ENCODE data around the gene MFSD2A. TPM values are rescaled to one million over a fixed set of nuclear protein-coding genes. Genes with fewer than 3 reads are reported as not detected.
"Not testable (repeated sequence)": the region's sequence is repeated elsewhere in the genome, so short reads cannot be mapped to it uniquely, and the experiment has no call there.

The MFSD2A gene
- total RNA-seq, 1 experiment from 2014 or later = 8.0 TPM

- BruUV-seq (replicated peaks) = no TSS peak
- no peak overlapping the region for H3K4me3 ChIP-seq (replicated peaks in 1 of 2; ENCODE audit: low read depth in 1 of 2, low read length in 2 of 2)
- H3K9me2 ChIP-seq (ENCODE audit: insufficient read depth) = no peaks in the 10 kb centered on the region
- H3K9ac ChIP-seq (ENCODE audit: low read length) = no peak overlapping the region
- ATAC-seq = no peak
- no peak overlapping the region for H3K27ac ChIP-seq (ENCODE audit: low read depth, low read length)
- H3K36me3 ChIP-seq (ENCODE audit: control insufficient read depth in 1 of 2, insufficient read depth in 2 of 2, low read length in 2 of 2) = no peaks in the 10 kb centered on the region
- H3K4me1 ChIP-seq (ENCODE audit: control insufficient read depth in 1 of 2, insufficient read depth in 2 of 2, low read length in 2 of 2) = no peaks in the 10 kb centered on the region
- POLR2A ChIA-PET = interaction anchor here (1.0 kb wide), 1 partner anchor 46 kb away, joined by 3 read pairs; no protein-coding TSS in a partner anchor
- TF ChIP-seq SRF (IDR thresholded peaks at IDR 0.05; ENCODE audit: low read depth) (no peak), SIN3A (IDR thresholded peaks at IDR 0.05; ENCODE audit: low read depth) (no peak), TCF7L2 (IDR thresholded peaks at IDR 0.05; ENCODE audit: borderline replicate concordance, extremely low read depth, insufficient read depth, insufficient read length) (no peak), REST (IDR thresholded peaks at IDR 0.05; ENCODE audit: low read depth) (no peak), ZFX (IDR thresholded peaks at IDR 0.05) (no peak), JUND (IDR thresholded peaks at IDR 0.05) (no peak), EGR1 (IDR thresholded peaks at IDR 0.05; ENCODE audit: low read depth) (no peak), FOSL1 (IDR thresholded peaks at IDR 0.05; ENCODE audit: low read depth) (no peak), RAD21 (IDR thresholded peaks at IDR 0.05; ENCODE audit: low read depth) (no peak), MAX (IDR thresholded peaks at IDR 0.05) (no peak), ELF1 (IDR thresholded peaks at IDR 0.05; ENCODE audit: borderline replicate concordance, low read depth) (no peak), ZNF274 (IDR thresholded peaks at IDR 0.05; ENCODE audit: low read depth, low read length) (no peak), CTCF (IDR thresholded peaks at IDR 0.05 in 2 of 3, conservative IDR thresholded peaks at IDR 0.05 in 1 of 3; ENCODE audit: borderline replicate concordance in 1 of 3, insufficient read depth in 1 of 3, low read depth in 2 of 3, low read length in 2 of 3) (no peak), SP1 (IDR thresholded peaks at IDR 0.05; ENCODE audit: low read depth) (no peak), YY1 (IDR thresholded peaks at IDR 0.05; ENCODE audit: extremely low read depth, insufficient replicate concordance, low read depth, low read length) (no peak), CEBPB (IDR thresholded peaks at IDR 0.05; ENCODE audit: low read depth) (no peak), POLR2AphosphoS5 (IDR thresholded peaks at IDR 0.05; ENCODE audit: low read depth, low read length) (no peak), EZH2phosphoT487 (IDR thresholded peaks at IDR 0.05; ENCODE audit: borderline replicate concordance) (no peak)
- CTCF ChIA-PET = interaction anchor here (1.1 to 1.2 kb wide), 2 partner anchors 9 to 405 kb away, joined by 3 read pairs; no protein-coding TSS in a partner anchor
- no peaks in the 10 kb centered on the region for H3K27me3 ChIP-seq (ENCODE audit: insufficient read depth, low read length)
- H3K9me3 ChIP-seq (ENCODE audit: control insufficient read depth in 1 of 2, insufficient read depth in 1 of 2, low read depth in 1 of 2, low read length in 2 of 2) = peaks cover 0 to 7% of the 10 kb centered on the region in 2 experiments; a peak in 1 of 4 replicates
- RAD21 ChIA-PET (ENCODE audit: low non-redundant PET in 1 of 2, low total read pairs in 2 of 2, uncharacterized antibody in 2 of 2, unreplicated experiment in 2 of 2) = no interaction called here
- no peak overlapping the region for H2AFZ ChIP-seq (ENCODE audit: low read depth, low read length, poor library complexity, severe bottlenecking)
- DNase-seq (ENCODE audit: low read depth, low spot score) = no peak
- H3K79me2 ChIP-seq (ENCODE audit: insufficient read depth, low read length) = no peaks in the 10 kb centered on the region
- intact Hi-C loops (cut with micrococcal nuclease) = no loop called here
- no peaks in the 10 kb centered on the region for H4K20me1 ChIP-seq (ENCODE audit: insufficient read depth)
- no peak overlapping the region for H3K4me2 ChIP-seq (ENCODE audit: low read length)
Observed at GRCh38 chr1:39910263-39910662, 44.7 kb upstream of the MFSD2A start.

- H3K27me3 ChIP-seq (ENCODE audit: insufficient read depth, low read length); BruUV-seq (replicated peaks); H2AFZ ChIP-seq (ENCODE audit: low read depth, low read length, poor library complexity, severe bottlenecking); CTCF ChIA-PET; H3K9me3 ChIP-seq (ENCODE audit: control insufficient read depth in 1 of 2, insufficient read depth in 1 of 2, low read depth in 1 of 2, low read length in 2 of 2); intact Hi-C loops (cut with micrococcal nuclease); RAD21 ChIA-PET (ENCODE audit: low non-redundant PET in 1 of 2, low total read pairs in 2 of 2, uncharacterized antibody in 2 of 2, unreplicated experiment in 2 of 2); H3K27ac ChIP-seq (ENCODE audit: low read depth, low read length); POLR2A ChIA-PET; H3K4me1 ChIP-seq (ENCODE audit: control insufficient read depth in 1 of 2, insufficient read depth in 2 of 2, low read length in 2 of 2); H4K20me1 ChIP-seq (ENCODE audit: insufficient read depth); H3K79me2 ChIP-seq (ENCODE audit: insufficient read depth, low read length); ATAC-seq; DNase-seq (ENCODE audit: low read depth, low spot score); H3K4me2 ChIP-seq (ENCODE audit: low read length); H3K9me2 ChIP-seq (ENCODE audit: insufficient read depth); H3K9ac ChIP-seq (ENCODE audit: low read length); H3K36me3 ChIP-seq (ENCODE audit: control insufficient read depth in 1 of 2, insufficient read depth in 2 of 2, low read length in 2 of 2); H3K4me3 ChIP-seq (replicated peaks in 1 of 2; ENCODE audit: low read depth in 1 of 2, low read length in 2 of 2): not testable (repeated sequence)
Observed at GRCh38 chr1:39913136-39913535, 41.8 kb upstream of the MFSD2A start.
